C4-2B (cell line): ENCODE results near the gene CBLL1.

Source experiments
- CTCF ChIP-seq: fragments of 450-650 bp; conservative IDR thresholded peaks from 2 replicates; pipeline ENCODE4 v1.5.1; 2017; ENCODE audit warnings: mild to moderate bottlenecking
- ZFX ChIP-seq: fragments of 450-650 bp; IDR thresholded peaks from 2 replicates; pipeline ENCODE4 v1.6.1; 2017

GRCh38 chr7:107708956-107709355, 35.0 kb upstream of the CBLL1 start:
- no peak for TF ChIP-seq CTCF
- TF ChIP-seq ZFX, result no peak
